Aorta (tissue), 5 donors: ENCODE results near the gene RALGPS1. TPM values are rescaled to one million over a fixed set of nuclear protein-coding genes. Genes with fewer than 3 reads are reported as not detected.

Experiments
- ATAC-seq: fragments of 200-7000 bp; cut with Tn5 transposase; one replicate; pipeline ENCODE4 v1.9.1; 2022; ENCODE audit warnings: moderate library complexity; ENCODE audit not compliant: low FRiP score
- DNase-seq, 2 donors: peaks; one replicate each; pipeline ENCODE4 v3.0.0-alpha.2; 2020
- H3K27ac ChIP-seq, 2 donors: one replicate each; pipeline ENCODE4 v1.5.1; 2013; ENCODE audit warnings: low read length in 2 of 2, mild to moderate bottlenecking in 2 of 2, moderate library complexity in 2 of 2, control low read depth in 1 of 2, inconsistent platforms in 1 of 2, low read depth in 1 of 2
- H3K27me3 ChIP-seq, 2 donors: one replicate each; pipeline ENCODE4 v1.6.1; 2013; ENCODE audit warnings: control low read depth in 1 of 2, low read length in 1 of 2, mild to moderate bottlenecking in 1 of 2, moderate library complexity in 1 of 2; ENCODE audit not compliant: insufficient read depth in 2 of 2, control insufficient read depth in 1 of 2
- H3K36me3 ChIP-seq, 2 donors: one replicate each; pipeline ENCODE4 v1.6.1; 2013; ENCODE audit warnings: control low read depth in 1 of 2, low read length in 1 of 2, mild to moderate bottlenecking in 1 of 2; ENCODE audit not compliant: insufficient read depth in 2 of 2, control insufficient read depth in 1 of 2
- H3K4me1 ChIP-seq, 2 donors: one replicate each; pipeline ENCODE4 v1.6.1; 2013; ENCODE audit warnings: low read length in 2 of 2, control low read depth in 1 of 2, mild to moderate bottlenecking in 1 of 2, moderate library complexity in 1 of 2; ENCODE audit not compliant: insufficient read depth in 2 of 2, control insufficient read depth in 1 of 2
- H3K4me3 ChIP-seq, 2 donors: one replicate each; pipeline ENCODE4 v1.5.1; 2013; ENCODE audit warnings: low read length in 2 of 2, control low read depth in 1 of 2, mild to moderate bottlenecking in 1 of 2
- H3K9me3 ChIP-seq: one replicate; pipeline ENCODE4 v1.6.1; 2013; ENCODE audit warnings: mild to moderate bottlenecking, low read length; ENCODE audit not compliant: control insufficient read depth
- WGBS, 2 donors: extraction: QIAGEN DNeasy Blood & Tissue Kit; methylation state at CpG; one replicate each; pipeline ENCODE4 v1.1.7; 2013; 5-methylcytosine and 5-hydroxymethylcytosine counted together
- intact Hi-C, 2 donors: fragments of 100-400 bp; cut with DNase I; formaldehyde crosslinking; loops; one replicate each; pipeline versions ENCODE4 v1.14.2 to v1.15.0; 2022
- polyA plus RNA-seq, 2 donors: library from polyadenylated mRNA; stranded (reverse); fragments of 200-250 nt; gene quantifications; one replicate each; pipeline ENCODE4 v1.2.3, GENCODE V29; 2013
- total RNA-seq, 2 donors: library from RNA; stranded (reverse); fragmentation: NEBNext Ultra II Directional; extraction: Animal tissue kit (Norgen Biotek cat#: 25700); gene quantifications; one replicate each; pipeline ENCODE4 v1.2.1, GENCODE V29; 2021
- donor health status: healthy with polysubstance abuse.
- donor health status: Bipolar disorder and iron deficiency.
- donor health status: DM: no; HTN: no; CAD: no.
- donor health status: DM: no; HTN: no; CAD: no.
- donor health status: DM: yes; HTN: yes; CAD: no.

RALGPS1 gene
- total and polyA plus RNA-seq, 4 donors = 2.0 to 19.7 (median 8.3) TPM

GRCh38 chr9:127123064-127123890 is 208.7 kb downstream of the RALGPS1 start:
- ATAC-seq = no peak
- peak overlapping the region in 1 of 2 donors; percentile 72 for H3K27ac ChIP-seq
- H3K27me3 ChIP-seq = no peaks in the 10 kb centered on the region
- H3K4me1 ChIP-seq = no peaks in the 10 kb centered on the region
- DNase-seq = no peak
- H3K4me3 ChIP-seq = no peak overlapping the region
- 32 to 34% methylated on average over 15 to 16 of the region's 16 CpGs for WGBS, 2 donors
- intact Hi-C loops = loop anchor here (5.0 to 10.0 kb wide), 2 partner anchors 64 to 158 kb away; no protein-coding TSS in a partner anchor
- H3K36me3 ChIP-seq = no peaks in the 10 kb centered on the region
- no peaks in the 10 kb centered on the region for H3K9me3 ChIP-seq

DNA sequence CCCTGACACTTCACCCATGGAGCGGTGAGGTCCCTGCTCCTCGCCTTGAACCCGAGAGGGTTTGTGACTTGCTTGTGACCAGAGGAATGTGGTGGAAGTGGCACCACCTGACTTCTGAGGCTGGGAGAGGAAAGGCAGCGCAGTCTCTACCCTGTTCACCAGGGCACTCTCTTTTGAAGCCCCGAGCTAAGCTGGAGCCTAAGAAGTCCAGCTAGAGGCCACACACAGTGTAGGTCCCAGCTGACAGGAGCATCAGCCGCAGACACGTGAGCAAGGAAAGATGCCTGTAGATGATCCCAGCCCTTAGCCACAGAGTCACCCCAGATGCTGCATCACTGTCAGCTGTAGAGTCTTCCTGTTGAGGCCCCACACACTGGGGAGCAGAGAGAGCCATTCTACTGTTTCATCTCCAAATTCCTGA is 209.5 kb downstream of the RALGPS1 start:
- intact Hi-C loops = loop anchor here (5.0 to 10.0 kb wide), 2 partner anchors 63 to 159 kb away; no protein-coding TSS in a partner anchor
- ATAC-seq (no peak), DNase-seq (no peak)
- H3K36me3 ChIP-seq = no peaks in the 10 kb centered on the region
- WGBS, 2 donors = 96 to 98% methylated on average over 7 of the region's 7 CpGs
- no peaks in the 10 kb centered on the region for H3K4me1 ChIP-seq
- H3K4me3 ChIP-seq = no peak overlapping the region
- H3K9me3 ChIP-seq = no peaks in the 10 kb centered on the region
- no peak overlapping the region for H3K27ac ChIP-seq
- no peaks in the 10 kb centered on the region for H3K27me3 ChIP-seq

- WGBS, 2 donors = 93 to 97% methylated on average over 2 of the region's 2 CpGs
- H3K36me3 ChIP-seq = no peaks in the 10 kb centered on the region
- ATAC-seq = no peak
- no peak for DNase-seq
- H3K27me3 ChIP-seq = no peaks in the 10 kb centered on the region
- intact Hi-C loops = loop anchor here (5.0 to 10.0 kb wide), 2 partner anchors 63 to 160 kb away; no protein-coding TSS in a partner anchor
- H3K9me3 ChIP-seq = no peaks in the 10 kb centered on the region
- H3K4me3 ChIP-seq = no peak overlapping the region
- H3K4me1 ChIP-seq = no peaks in the 10 kb centered on the region
- no peak overlapping the region for H3K27ac ChIP-seq
Observed at GRCh38 chr9:127124792-127125191, 210.2 kb downstream of the RALGPS1 start.

DNA sequence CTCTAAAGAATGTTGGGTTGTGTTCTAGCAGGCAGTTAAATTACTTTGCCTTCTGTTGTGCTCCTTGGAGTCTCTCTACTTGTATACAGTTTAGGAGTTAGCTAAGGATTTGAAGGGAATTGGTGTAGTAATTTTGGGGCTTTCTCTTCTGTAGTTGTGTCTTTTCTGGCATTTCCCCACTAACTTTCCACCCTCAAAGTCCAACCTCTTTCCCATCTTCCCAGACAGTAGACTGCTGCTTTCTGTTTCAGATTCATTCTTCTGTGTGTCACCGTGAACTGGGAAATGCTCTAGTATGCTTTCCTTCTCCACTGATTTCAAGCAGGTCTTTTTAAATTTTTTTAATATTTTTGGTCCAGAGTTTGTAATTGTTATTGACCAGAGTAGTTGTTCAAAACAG is 212.4 kb downstream of the RALGPS1 start:
- 80 to 88% methylated on average over 1 of the region's 1 CpG for whole genome bisulfite sequencing, 2 donors
- intact Hi-C loops = loop anchor here in 1 of 2 donors (10.0 kb wide), 1 partner anchor 162 kb away; no protein-coding TSS in a partner anchor
- H3K27ac ChIP-seq = no peak overlapping the region
- no peaks in the 10 kb centered on the region for H3K36me3 ChIP-seq
- no peaks in the 10 kb centered on the region for H3K4me1 ChIP-seq
- H3K27me3 ChIP-seq = no peaks in the 10 kb centered on the region
- no peaks in the 10 kb centered on the region for H3K9me3 ChIP-seq
- ATAC-seq = no peak
- no peak for DNase-seq
- no peak overlapping the region for H3K4me3 ChIP-seq

DNA sequence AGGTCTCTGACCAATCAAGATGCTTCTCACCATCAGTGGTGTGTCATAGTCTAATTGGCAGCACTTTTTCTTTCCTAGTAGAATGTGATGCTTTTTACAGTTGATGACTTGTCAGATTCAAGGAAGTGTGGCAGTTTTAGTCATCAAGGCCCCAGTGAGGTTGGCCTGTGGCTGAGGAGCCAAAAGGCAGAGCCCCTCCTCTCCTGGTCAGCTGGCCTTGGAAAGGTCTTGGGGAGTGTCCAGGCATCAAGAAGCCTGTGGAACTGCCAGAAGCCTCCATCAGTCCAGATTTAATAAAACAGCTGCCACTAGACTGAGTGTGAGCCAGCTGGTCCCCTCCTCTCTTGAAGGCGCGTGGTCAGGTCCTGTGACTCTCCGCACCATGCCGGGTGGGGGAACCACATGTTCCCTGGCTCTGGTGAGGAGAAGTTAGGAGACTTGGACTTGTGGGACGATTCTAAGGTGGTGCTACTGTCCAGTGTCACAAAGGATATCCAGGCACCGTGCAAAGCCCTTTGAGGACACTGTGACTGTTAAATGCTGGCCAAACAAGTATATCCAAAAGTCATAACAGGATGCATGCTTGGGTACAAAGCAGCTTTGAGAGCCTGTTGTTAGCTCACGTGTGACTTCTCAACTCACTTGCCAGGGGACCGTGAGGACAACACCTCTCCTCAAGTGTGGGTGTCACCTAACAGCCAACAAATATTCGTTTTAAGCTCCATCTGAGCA is 213.9 kb downstream of the RALGPS1 start:
- Histone ChIP-seq H3K4me1 (peaks cover 0 to 2% of the 10 kb centered on the region in 2 donors), H3K27me3 (no peaks in the 10 kb centered on the region), H3K27ac (peak overlapping the region in 1 of 2 donors; percentile 7), H3K4me3 (no peak overlapping the region), H3K36me3 (no peaks in the 10 kb centered on the region), H3K9me3 (no peaks in the 10 kb centered on the region)
- peak; percentile 86 to 87 for DNase-seq
- peak; percentile 67 for ATAC-seq
- intact Hi-C loops = loop anchor here in 1 of 2 donors (10.0 kb wide), 1 partner anchor 164 kb away; no protein-coding TSS in a partner anchor
- WGBS, 2 donors = 43 to 47% methylated on average over 9 of the region's 9 CpGs

DNA sequence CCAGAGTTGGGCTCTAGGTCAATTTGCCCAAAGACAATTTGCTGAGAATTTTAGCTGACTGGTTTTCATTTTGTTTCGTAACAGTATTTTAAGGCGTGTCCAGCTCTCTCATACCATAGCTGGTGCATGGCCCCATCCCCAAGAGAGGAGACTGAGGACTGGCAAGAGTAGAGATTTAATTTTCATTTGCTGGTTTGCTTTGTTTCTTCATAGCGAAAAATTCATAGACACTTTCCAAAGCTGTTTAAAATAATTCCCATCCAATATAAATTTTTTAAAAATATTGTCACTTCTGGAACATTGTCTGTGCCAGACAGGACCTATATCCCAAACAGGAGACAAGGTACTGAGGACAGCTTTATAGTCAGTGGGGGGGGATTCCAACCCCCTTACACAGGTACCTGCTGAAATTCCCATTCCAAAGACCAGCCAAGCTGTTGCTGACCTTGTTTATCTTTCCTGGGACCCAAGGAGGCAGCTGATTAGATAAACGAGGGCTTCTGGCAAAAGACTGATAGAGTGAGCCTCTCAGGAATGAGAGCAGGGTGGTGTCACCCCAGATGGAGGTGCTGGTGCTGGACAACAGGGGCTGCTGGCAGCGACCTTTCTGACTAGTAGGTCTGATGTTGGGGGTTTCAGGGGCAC is 214.6 kb downstream of the RALGPS1 start:
- DNase-seq = no peak
- 74 to 77% methylated on average over 5 of the region's 5 CpGs for WGBS, 2 donors
- H3K4me3 ChIP-seq = no peak overlapping the region
- H3K4me1 ChIP-seq = peaks cover 0 to 2% of the 10 kb centered on the region in 2 donors
- no peak for ATAC-seq
- H3K27me3 ChIP-seq = no peaks in the 10 kb centered on the region
- intact Hi-C loops = loop anchor here in 1 of 2 donors (10.0 kb wide), 1 partner anchor 164 kb away; no protein-coding TSS in a partner anchor
- H3K27ac ChIP-seq = peak overlapping the region in 1 of 2 donors; percentile 7
- H3K9me3 ChIP-seq = no peaks in the 10 kb centered on the region
- no peaks in the 10 kb centered on the region for H3K36me3 ChIP-seq

- H3K27me3 ChIP-seq = no peaks in the 10 kb centered on the region
- peaks cover 0 to 2% of the 10 kb centered on the region in 2 donors for H3K4me1 ChIP-seq
- no peak for DNase-seq
- no peak overlapping the region for H3K4me3 ChIP-seq
- H3K9me3 ChIP-seq = no peaks in the 10 kb centered on the region
- intact Hi-C loops = loop anchor here in 1 of 2 donors (10.0 kb wide), 1 partner anchor 165 kb away; no protein-coding TSS in a partner anchor
- no peaks in the 10 kb centered on the region for H3K36me3 ChIP-seq
- no peak overlapping the region for H3K27ac ChIP-seq
- 89 to 91% methylated on average over 3 of the region's 3 CpGs for WGBS, 2 donors
- no peak for ATAC-seq
Observed at GRCh38 chr9:127129718-127130085, 215.1 kb downstream of the RALGPS1 start.

DNA sequence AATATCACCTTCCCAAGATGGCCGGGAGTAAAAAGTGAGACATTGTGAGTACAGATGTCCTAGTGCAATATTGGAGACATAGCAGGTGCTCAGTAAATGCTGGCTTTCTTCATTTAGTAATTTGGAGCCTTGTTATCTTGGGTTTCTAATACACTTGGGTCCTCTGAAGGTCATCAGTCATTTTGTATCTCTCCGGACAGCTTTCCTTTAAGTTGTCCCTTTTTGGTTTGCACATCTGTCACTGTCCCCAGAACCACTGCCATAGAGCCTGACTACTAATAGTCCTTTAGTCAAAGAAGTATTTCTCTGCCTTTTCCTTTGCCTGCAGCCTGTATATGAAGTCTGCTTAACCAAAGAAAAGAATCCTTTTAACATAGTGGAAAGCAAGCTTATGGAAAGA is 215.7 kb downstream of the RALGPS1 start:
- H3K4me1 ChIP-seq = peaks cover 0 to 6% of the 10 kb centered on the region in 2 donors
- 96 to 97% methylated on average over 2 of the region's 2 CpGs for WGBS, 2 donors
- intact Hi-C loops = no loop called here

More for the DNA sequence above, 215.7 kb downstream of the RALGPS1 start:
- no peak for DNase-seq
- Histone ChIP-seq H3K9me3 (no peaks in the 10 kb centered on the region), H3K27ac (no peak overlapping the region), H3K27me3 (no peaks in the 10 kb centered on the region), H3K36me3 (no peaks in the 10 kb centered on the region), H3K4me3 (no peak overlapping the region)
- ATAC-seq = no peak
